Upper lobe of left lung (tissue), 6 donors: ENCODE data around the gene RNF39. TPM values are rescaled to one million over a fixed set of nuclear protein-coding genes. Genes with fewer than 3 reads are reported as not detected.

Source experiments
- ATAC-seq, 2 donors: fragments of 200-7000 bp; cut with Tn5 transposase; one replicate each; pipeline ENCODE4 v1.9.1; 2022; ENCODE audit warnings: mild to moderate bottlenecking in 2 of 2, moderate library complexity in 2 of 2; ENCODE audit not compliant: low FRiP score in 2 of 2
- DNase-seq, 2 donors: peaks; one replicate each; pipeline ENCODE4 v3.0.0-alpha.2; 2019 to 2020
- H3K27ac ChIP-seq, 4 donors: fragments of 200-600 bp; sonication (generic); one replicate each; pipeline ENCODE4 v1.5.1; 2016 to 2019
- H3K27me3 ChIP-seq, 4 donors: fragments of 200-600 bp; sonication (generic); one replicate each; pipeline ENCODE4 v1.5.1; 2017 to 2019
- H3K36me3 ChIP-seq, 4 donors: fragments of 200-600 bp; sonication (generic); one replicate each; pipeline ENCODE4 v1.5.1; 2016 to 2019
- H3K4me1 ChIP-seq, 4 donors: fragments of 200-600 bp; sonication (generic); one replicate each; pipeline ENCODE4 v1.5.1; 2018 to 2019
- H3K4me3 ChIP-seq, 4 donors: fragments of 200-600 bp; sonication (generic); one replicate each; pipeline ENCODE4 v1.5.1; 2017 to 2019; ENCODE audit warnings: mild to moderate bottlenecking in 2 of 4, moderate library complexity in 1 of 4
- H3K9me3 ChIP-seq, 4 donors: fragments of 200-600 bp; sonication (generic); one replicate each; pipeline ENCODE4 v1.5.1; 2018 to 2019
- CTCF ChIP-seq, 6 experiments: fragments of 450-650 bp in 4 of 6; fragments of 200-600 bp in 2 of 6; sonication (generic) in 2 of 6; IDR thresholded peaks; one replicate each; pipeline ENCODE4 v1.5.1; 2016 to 2019; ENCODE audit warnings: antibody characterized with exemption in 6 of 6
- EP300 ChIP-seq, 4 donors: sonication (generic); formaldehyde crosslinking; IDR thresholded peaks; one replicate each; pipeline ENCODE4 v1.5.1; 2017; ENCODE audit warnings: antibody characterized with exemption in 4 of 4, control low read depth in 2 of 4
- POLR2A ChIP-seq, 4 donors: fragments of 450-650 bp; IDR thresholded peaks; one replicate each; pipeline ENCODE4 v1.5.1; 2016 to 2017; ENCODE audit warnings: antibody characterized with exemption in 4 of 4, mild to moderate bottlenecking in 2 of 4
- POLR2AphosphoS5 ChIP-seq, 2 donors: sonication (generic); formaldehyde crosslinking; IDR thresholded peaks; one replicate each; pipeline ENCODE4 v1.5.1; 2017; ENCODE audit warnings: antibody characterized with exemption in 2 of 2
- WGBS, 2 donors: methylation state at CpG; one replicate each; pipeline ENCODE4 v1.1.5; 2017 to 2018; 5-methylcytosine and 5-hydroxymethylcytosine counted together
- total RNA-seq, 6 donors: library from RNA; depleted of rRNA in 4 of 6; stranded (reverse); fragments of >200 nt in 4 of 6; gene quantifications; one replicate each; pipeline versions ENCODE4 v1.1.0 to v1.2.1, GENCODE V29; 2016 to 2021
- donor health status: DM: no; HTN: no; CAD: no; lungs with moderate emphysema.
- donor health status: DM: no; HTN: yes; CAD: no; lungs with severe emphysema.

The RNF39 gene
- total RNA-seq, 6 donors from 2014 or later, result 2.0 to 4.2 (median 2.8) TPM

- Histone ChIP-seq H3K27ac (no peak overlapping the region), H3K27me3 (peaks cover 1 to 24% (median 12%) of the 10 kb centered on the region in 4 donors), H3K4me3 (peak overlapping the region in 2 of 4 donors; percentile 51 to 59), H3K9me3 (no peaks in the 10 kb centered on the region), H3K36me3 (peaks cover 0 to 18% (median 18%) of the 10 kb centered on the region in 4 donors), H3K4me1 (peaks cover 18 to 31% (median 25%) of the 10 kb centered on the region in 4 donors)
- TF ChIP-seq POLR2A (IDR thresholded peaks at IDR 0.05) (no peak), CTCF (IDR thresholded peaks at IDR 0.05) (no peak), POLR2AphosphoS5 (IDR thresholded peaks at IDR 0.05) (no peak), EP300 (IDR thresholded peaks at IDR 0.05) (no peak)
- DNase-seq, result no peak
- WGBS, 2 donors, result 62% methylated on average over 6 to 7 of the region's 7 CpGs
- ATAC-seq, result no peak
Observed at GRCh38 chr6:30073489-30074235, 1.9 kb downstream of the RNF39 start.

- Histone ChIP-seq H3K27me3 (peaks cover 1 to 24% (median 12%) of the 10 kb centered on the region in 4 donors), H3K36me3 (peaks cover 0 to 21% (median 21%) of the 10 kb centered on the region in 4 donors), H3K4me1 (peaks cover 27 to 43% (median 33%) of the 10 kb centered on the region in 4 donors), H3K27ac (no peak overlapping the region), H3K9me3 (no peaks in the 10 kb centered on the region), H3K4me3 (no peak overlapping the region)
- ATAC-seq (no peak), DNase-seq (no peak)
- WGBS, 2 donors, result 56 to 65% methylated on average over 3 of the region's 3 CpGs
- TF ChIP-seq POLR2A (IDR thresholded peaks at IDR 0.05) (no peak), EP300 (IDR thresholded peaks at IDR 0.05) (no peak), POLR2AphosphoS5 (IDR thresholded peaks at IDR 0.05) (no peak), CTCF (IDR thresholded peaks at IDR 0.05) (no peak)
Observed at GRCh38 chr6:30071858-30072257, 3.7 kb downstream of the RNF39 start.

GRCh38 chr6:30071081-30071818 lies 4.3 kb downstream of the RNF39 start:
- Histone ChIP-seq H3K27me3 (peaks cover 1 to 24% (median 12%) of the 10 kb centered on the region in 4 donors), H3K4me3 (no peak overlapping the region), H3K36me3 (peaks cover 0 to 21% (median 21%) of the 10 kb centered on the region in 4 donors), H3K4me1 (peaks cover 27 to 46% (median 33%) of the 10 kb centered on the region in 4 donors), H3K9me3 (no peaks in the 10 kb centered on the region), H3K27ac (no peak overlapping the region)
- DNase-seq (peak in 1 of 2 donors; percentile 85), ATAC-seq (no peak)
- WGBS, 2 donors, result 38 to 62% methylated on average over 20 to 55 of the region's 68 CpGs
- TF ChIP-seq POLR2AphosphoS5 (IDR thresholded peaks at IDR 0.05) (no peak), POLR2A (IDR thresholded peaks at IDR 0.05) (peak in 1 of 4 donors; percentile 7)

- H3K4me3 ChIP-seq, result peak overlapping the region; percentile 65 to 83 (median 69)
- H3K27me3 ChIP-seq, result peaks cover 0 to 3% (median 0%) of the 10 kb centered on the region in 4 donors
- 12 to 13% methylated on average over 8 of the region's 8 CpGs for WGBS, 2 donors
- peaks cover 15 to 26% (median 22%) of the 10 kb centered on the region in 4 donors for H3K4me1 ChIP-seq
- H3K27ac ChIP-seq, result peak overlapping the region; percentile 87 to 95 (median 92)
- ATAC-seq (no peak), DNase-seq (no peak)
- no peak for TF ChIP-seq POLR2AphosphoS5 (IDR thresholded peaks at IDR 0.05)
- no peak for TF ChIP-seq POLR2A (IDR thresholded peaks at IDR 0.05)
- TF ChIP-seq CTCF (IDR thresholded peaks at IDR 0.05), result no peak
- TF ChIP-seq EP300 (IDR thresholded peaks at IDR 0.05), result no peak
- H3K36me3 ChIP-seq, result peaks cover 0 to 29% (median 21%) of the 10 kb centered on the region in 4 donors
- H3K9me3 ChIP-seq, result no peaks in the 10 kb centered on the region
Observed at GRCh38 chr6:30067460-30068139, 8.0 kb downstream of the RNF39 start.
